GM19455 (cell line): Measurements from ENCODE around the gene DDX50.
A peak's percentile ranks its signal among the peaks of the same experiment; 100 is the strongest.

ENCODE experiments used
- ATAC-seq: cut with Tn5 transposase; IDR thresholded peaks from one replicate; pipeline ENCODE4 v1.9.1; 2021; ENCODE audit not compliant: unreplicated experiment

The DDX50 gene

DNA sequence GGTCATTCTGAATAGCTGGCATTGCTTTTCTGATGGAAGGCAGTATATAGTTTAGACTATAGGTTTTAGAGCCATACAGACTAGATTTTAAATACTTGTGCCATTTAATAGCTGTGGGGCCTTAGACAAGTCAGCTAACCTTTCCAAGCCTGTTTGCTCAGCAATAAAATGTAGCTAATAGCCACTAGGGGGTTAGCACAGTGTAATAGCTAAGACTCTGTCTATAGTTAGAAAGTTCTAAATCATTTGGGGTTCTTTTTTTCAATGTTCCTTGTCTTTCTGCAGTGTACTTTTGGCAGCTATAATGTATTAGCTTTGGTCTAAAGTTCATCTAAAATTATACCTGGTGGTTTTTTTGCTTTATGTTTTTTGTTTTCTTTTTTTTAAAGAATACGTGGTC lies 80.0 kb downstream of the DDX50 start:
- no peak for ATAC-seq

GRCh38 chr10:68982389-68982788 lies 81.3 kb downstream of the DDX50 start:
- no peak for ATAC-seq

DNA sequence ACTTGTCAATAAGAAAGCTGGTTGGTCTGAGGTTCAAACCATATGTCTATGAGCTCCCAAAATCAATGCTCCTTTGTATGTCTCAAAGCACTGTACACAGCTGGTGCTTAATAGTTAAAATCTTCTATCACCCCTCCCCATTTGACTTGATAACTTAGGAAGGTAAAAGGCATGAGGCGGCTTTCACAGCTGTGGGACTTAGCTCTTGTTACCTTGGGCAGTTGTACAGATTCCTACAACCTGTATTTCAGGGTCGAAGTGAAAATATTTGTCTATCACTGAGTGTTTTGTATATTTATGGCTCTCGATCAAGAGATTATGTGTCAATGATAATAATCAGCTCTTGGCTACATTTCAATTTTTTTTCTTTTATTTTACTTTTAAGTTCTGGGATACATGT lies 86.5 kb downstream of the DDX50 start:
- ATAC-seq: no peak

DNA sequence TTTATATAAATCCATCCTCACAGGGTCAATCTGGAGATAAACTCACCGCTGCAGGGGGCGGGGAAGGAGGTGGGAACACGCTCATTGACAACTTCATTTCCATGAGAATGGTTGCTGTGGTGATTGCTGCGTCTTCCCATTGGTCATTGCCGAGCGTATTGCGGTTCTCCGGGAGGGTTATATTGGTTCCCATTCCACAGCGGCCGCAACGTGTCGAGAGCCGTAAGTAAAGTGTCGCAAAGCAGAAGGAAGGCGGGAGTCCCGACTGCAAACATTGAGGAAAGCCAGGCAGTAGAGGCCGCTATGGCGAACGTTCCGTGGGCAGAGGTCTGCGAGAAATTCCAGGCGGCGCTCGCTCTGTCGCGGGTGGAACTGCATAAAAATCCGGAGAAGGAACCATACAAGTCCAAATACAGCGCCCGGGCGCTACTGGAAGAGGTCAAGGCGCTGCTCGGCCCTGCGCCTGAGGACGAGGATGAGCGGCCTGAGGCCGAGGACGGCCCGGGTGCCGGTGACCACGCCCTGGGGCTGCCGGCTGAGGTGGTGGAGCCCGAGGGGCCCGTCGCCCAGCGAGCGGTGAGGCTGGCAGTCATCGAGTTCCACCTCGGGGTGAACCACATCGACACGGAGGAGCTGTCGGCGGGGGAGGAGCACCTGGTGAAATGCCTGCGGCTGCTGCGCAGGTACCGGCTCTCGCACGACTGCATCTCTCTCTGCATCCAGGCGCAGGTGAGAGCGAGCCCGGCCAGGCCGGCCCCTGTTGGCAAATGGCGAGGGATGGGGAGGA lies 87.6 kb downstream of the DDX50 start, which contains the start of gene KIFBP:
Gene KIFBP (plus strand): TSS at position 274 of the 787 bp plus-strand sequence. CDS start 30 bp downstream, at position 304.
- peak; percentile 75 for ATAC-seq

DNA sequence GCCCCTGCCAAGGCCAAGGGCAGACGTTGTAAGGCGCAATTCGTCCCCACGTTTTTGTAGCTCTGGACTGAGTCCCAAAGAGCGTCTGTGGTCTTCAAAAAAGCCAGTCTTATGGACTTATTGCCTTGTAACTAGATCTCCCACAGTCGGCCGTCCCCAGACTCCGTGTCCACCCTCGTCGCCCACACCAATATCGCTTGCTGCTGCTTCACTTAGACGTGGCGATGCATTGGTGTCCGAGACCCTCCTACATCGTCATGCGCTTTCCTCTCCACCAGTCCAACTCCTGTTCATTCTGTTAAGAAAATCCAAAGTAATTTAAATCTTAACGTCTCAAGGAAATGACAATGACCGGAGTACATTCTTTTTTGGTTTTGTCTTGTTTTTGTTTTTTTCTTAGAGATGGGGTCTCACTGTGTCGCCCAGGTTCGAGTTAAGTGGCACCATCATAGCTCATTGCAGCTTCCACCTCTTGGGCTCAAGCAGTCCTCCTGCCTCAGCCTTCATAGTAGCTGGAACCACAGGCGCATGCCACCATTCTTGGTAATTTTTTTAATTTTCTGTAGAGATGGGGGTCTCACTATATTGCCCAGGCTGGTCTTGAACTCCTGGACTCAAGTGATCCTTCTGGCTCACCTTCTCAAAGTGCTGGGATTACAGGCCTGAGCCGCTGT lies 88.3 kb downstream of the DDX50 start:
- no peak for ATAC-seq

DNA sequence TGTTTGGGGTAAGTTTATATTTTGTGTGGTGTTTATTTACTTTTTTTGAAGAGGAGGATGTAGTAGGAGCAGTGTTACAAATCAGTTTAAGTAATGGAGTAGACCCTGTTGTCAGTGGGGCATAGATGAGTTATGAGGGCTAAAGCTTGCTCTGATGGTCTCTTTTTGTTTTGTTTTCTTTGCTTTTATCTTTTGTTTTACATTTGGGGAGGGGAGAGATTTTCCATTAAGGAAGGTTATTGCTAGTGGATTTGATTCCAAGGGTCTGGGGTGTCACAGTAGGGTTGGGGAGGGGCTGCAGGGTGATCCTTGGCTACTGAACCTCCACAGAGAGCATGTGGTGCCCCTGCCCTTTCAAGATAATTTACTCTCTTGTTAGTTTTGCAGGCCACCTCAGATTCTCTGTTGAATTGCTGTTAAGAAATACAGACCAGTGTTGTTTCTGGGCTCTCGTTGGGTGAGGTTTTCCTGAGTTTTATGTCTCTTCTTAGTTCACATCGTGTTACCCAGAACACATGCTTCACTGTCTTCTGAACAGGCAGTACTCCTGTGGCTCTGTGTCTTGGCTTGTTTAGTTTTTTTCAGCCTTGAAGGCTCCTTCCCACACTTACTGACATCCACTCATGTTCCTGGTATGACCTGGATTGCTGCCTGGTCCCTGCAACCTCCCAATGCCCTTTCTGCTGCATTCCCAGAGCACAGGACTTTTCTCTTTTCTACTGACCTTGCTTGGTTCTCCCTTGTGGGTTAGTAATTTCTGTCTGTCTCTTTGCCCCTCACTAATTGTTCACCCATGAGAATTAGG lies 91.7 kb downstream of the DDX50 start:
- ATAC-seq: no peak
